OCI-M2 (cell line): ENCODE measurements around the gene UQCR10.

Experiments
- DNase-seq: peaks from one replicate; lab custom pipeline; 2025; ENCODE audit not compliant: unreplicated experiment; lab: John Stamatoyannopoulos, UW

The UQCR10 gene

DNA sequence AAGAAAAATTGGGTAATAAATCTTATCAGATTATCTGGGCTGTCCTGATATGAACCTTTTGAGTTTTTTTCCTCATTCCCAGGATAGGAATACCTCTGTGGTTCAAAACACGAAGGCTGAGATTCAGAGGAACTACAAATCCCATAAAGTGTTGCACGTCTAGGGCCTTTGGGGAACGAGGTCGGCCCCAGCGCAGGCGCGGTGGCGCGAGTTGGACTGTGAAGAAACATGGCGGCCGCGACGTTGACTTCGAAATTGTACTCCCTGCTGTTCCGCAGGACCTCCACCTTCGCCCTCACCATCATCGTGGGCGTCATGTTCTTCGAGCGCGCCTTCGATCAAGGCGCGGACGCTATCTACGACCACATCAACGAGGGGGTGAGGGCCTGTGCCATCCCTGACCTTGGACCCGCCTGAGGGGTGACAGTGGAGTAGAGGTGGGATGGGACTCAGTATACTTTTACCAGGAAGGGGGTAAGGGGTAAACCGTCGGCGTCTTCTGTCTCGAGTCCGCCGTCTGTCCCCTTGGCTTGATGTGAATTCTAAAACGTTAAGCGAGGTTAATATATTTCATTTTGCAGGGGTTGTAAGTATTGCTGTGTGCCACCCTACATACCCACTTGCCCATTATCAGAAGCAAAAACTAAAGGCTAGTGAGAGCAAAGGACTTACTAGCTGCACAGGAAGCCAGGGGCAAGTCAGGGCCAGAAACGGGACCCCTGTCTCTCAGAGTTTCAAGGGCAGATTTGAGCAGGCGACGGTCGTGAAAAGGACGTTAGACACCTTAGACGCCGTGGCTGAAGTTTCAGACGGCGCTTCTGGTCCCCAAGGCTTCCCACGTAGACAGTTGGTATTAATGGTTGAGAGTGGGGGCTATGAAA is at the start of gene UQCR10:
Gene UQCR10, plus strand, starts transcription at position 199 of the 881 bp plus-strand sequence. Its CDS starts 30 bp downstream, at position 229.
- no peak for DNase-seq

DNA sequence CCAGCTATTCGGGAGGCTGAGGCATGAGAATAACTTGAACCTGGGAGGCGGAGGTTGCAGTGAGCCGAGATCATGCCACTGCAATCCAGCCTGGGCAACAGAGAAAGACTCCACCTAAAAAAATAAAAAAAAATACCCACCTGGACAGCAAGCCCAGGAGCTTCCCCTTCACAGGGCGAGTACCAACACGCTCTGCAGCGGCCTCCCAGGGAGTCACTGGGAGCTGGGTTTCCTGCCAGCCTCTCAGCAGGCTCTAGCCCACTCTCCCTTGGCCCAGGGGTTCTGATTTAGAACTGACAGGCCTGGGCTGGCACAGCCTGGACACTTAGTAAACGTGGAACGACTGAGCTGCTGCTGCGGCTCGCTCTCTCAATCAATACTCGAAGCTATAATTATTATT is 49.4 kb upstream of the UQCR10 start:
- DNase-seq, result no peak

DNA sequence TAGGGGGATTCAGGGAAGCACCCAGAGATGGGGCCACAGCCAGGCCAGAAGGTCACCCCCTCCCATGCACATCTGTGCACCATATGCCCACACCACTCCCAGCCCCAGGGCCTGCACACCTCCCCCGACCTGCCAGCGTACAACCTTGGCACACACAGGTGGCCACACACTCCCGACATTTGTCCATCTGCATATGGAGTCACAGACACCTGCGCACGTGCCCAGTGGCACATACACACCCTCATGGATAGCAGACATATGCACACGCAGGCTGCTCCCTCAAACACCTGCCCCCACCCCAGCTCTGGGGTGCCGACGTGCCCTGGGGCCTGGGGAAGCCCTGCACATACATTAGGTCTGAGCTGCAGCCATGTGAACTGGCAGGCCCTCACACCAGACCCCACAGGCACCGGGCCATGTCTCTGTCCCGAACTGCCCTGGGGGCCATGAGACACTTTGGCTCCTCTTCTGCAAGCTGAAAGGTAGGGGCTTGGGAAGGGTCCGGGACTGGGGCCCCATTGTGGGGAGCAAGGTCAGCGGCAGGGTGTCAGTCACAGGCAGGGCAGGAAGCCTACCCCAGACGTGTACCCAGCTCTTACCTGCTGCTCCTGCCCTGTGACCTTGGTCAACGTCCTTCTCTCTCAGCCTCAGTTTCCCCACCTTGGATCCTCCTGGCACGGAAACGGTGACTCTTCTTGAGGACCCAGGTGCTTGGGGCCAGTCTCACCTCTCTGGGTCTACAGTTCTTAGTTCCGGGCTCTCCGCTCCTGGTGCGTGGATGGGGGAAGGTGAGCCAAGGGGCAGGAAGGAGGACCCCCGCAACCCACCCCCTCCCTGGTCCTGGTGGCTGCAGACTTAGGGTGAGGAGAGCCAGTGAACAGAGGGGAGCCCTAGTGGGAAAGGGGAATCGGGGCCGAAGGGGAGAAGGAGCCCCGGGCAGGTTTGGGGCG is 47.9 kb upstream of the UQCR10 start:
- no peak for DNase-seq

DNA sequence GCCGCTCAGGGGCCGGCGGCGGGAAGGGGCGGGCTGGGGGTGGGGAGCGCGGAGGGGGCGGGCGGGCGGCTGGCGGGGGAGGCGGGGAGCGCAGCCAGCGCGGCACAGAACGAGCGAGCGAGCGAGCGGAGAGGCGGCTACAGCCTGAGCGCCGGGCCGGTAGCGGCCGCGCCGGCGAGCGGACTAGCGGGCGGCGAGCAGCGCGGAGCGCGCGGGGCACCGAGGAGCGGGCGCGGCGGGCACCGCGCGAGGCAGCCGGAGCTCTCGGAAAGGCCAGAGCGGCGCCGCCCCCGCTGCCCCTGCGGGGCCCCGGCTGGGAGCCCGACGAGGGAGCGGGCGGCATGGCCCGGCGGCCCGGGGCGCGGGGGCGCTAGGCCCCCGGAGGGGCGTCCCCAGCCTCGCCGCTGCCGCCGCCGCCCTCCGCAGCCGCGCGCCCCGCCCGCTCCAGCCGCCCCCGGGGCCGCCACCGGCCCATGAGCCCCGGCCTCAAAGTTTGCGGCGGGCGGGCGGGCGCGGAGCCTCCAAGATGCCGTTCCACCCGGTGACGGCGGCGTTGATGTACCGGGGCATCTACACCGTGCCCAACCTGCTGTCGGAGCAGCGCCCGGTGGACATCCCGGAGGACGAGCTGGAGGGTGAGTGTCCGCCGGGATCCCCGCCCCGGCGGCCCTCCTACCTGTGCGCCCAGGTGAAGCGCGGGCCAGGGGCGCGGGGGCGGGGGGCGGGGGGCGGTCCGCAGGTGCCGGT is 47.1 kb upstream of the UQCR10 start, which contains the start of gene CABP7:
Gene CABP7, plus strand, starts transcription at position 105 of the 747 bp plus-strand sequence. Its CDS starts 422 bp downstream, at position 527.
- no peak for DNase-seq

DNA sequence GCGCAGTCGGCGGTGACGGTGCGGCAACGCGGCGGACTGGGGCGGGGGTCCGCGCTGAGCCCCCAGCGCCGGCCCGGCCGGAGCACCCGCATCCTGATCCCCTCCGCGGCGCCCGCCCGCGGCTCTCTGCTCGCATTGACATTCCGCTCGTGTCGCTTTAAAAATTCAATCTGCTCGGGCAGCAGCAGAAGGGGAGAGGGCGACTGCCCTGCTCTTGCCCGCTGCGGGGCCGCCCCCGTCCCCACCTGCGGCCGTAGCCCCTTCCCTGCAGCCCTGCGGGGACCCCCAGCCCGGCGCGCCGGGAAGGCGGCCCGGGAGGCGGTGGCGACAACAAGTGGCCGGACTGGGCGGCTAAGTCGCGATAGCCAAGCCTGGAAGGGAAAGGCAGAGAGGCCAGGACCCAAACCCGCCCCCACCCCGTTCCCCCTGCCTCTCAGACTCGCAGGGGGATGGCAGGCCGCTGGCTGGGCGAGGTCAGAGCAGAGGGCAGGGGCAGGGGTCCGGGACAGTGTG is 46.3 kb upstream of the UQCR10 start:
- no peak for DNase-seq

DNA sequence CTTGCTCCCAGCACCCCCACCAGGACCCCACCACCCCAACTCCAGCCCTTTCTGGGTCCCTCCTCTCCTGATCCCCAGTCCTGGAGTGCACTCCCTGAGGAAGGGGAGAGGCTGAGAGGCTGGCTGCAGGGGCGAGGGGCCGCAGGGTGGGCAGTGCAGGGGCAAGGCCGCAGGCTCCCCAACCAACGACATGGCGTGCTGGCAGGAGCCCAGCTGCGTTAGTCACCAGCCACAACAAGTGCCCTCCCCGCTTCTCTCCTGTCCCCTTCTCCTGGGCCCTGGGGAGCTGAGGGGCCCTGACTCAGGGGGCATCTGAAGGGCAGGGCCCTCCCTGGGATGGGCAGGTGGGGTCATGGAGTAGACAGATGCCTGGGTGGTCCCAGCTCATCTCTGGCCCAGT is 45.0 kb upstream of the UQCR10 start:
- DNase-seq, result no peak

DNA sequence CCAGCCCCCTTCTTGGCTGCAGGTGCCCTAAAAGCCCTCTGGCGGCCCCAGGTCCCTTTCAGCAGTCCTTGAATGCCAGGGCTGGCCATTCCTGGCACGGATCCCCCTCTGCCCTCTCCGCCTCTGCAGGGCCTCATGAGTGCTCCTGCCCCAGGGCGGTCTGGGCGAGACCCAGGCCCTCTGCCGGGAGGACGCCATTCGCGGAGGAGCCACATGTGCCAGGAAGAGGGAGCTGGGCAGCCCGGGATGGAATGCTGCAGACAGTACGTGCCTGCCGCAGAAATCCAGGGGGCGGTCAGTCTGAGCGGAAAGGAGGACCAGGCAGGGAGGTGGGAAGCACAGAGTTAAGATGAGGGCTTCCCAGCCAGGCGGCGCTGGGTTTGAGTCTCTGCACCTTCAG is 44.6 kb upstream of the UQCR10 start:
- no peak for DNase-seq

DNA sequence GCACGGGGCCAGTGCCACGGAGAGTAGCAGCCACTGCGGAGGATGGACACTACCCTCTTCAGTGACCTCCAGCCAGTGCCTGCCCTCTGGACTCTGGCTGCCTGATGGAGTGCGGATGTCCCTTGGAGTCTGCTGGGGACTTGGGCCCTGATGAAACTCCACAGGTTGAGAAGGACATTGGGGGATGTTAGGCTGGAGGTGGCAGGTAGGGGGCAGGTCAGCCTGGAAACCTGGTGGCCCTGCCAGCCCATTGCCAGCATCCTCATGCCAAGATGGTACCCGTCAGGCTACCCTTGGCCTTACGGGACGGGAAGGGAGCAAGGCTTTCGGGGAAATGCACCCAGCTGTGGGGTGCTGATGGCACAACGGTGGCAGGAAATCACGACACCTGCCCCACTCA is 43.4 kb upstream of the UQCR10 start:
- DNase-seq, result no peak

DNA sequence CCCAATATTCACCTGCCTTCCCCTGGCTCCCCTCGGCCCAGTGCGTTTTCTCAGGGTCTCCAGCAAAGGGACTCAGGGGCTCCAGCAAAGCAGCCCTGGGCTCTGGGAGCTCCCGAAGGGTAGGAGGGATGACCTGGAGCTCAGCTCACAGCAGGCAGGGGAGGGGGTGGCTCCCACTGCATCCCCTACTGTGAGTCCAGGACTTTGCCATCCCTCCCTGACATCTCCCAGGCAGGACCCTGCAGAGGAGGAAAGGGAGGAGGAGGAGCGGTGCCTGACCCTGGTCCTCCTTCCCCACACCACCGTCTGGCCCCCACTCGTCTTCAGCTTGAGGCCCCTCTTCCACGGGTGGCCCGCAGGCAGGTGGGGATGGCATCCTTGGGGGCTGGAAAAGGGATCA is 42.3 kb upstream of the UQCR10 start:
- DNase-seq, result no peak

DNA sequence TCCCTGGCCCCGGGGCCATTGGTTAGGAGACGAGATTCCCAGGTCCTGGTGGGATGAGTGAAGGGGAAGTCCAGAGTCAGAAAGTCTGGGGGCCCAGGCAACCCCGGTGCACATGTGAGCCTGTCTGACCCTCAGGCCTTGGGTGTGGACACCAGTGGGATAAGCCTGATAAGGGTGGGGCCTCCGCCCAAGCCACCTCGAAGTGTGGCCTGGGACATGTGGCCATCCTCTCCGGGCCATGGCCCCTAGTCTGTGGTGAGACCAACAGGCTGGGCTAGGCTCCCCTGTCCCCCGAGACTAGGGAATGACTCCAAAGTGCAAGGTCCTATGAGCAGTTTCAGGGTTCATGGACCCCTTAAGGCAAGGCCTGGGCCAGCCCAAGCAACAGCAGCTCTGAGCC is 41.1 kb upstream of the UQCR10 start:
- no peak for DNase-seq

DNA sequence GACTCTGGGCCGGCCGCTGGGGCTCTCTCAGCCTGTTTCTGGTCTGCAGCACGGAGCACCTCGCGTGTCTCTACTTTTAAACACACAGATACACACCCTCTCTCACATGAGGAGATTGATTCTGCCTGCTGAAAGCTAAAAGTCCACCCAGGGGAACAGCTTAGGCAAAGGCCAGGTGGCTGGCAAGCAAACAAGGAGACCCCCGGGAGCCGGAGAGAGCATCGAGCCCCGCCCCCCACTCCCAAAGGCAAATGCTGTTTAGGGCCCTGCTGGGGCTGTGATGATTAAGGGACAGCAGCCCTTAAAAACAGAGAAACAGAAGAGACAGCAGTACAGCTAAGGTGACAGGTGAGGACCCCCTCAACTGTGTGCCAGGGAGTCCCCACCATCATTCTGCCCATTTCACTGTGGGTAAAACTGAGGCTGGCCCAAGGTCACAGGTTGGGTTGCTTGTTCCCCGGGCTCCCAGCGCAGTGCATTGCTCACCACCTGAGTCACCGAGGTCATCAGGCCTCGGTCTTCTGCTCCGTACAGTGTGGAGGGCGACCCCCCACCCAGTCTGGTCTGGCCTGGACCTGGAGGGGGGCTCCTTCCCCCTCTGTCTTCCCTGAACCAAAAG is 40.5 kb upstream of the UQCR10 start:
- DNase-seq, result no peak

DNA sequence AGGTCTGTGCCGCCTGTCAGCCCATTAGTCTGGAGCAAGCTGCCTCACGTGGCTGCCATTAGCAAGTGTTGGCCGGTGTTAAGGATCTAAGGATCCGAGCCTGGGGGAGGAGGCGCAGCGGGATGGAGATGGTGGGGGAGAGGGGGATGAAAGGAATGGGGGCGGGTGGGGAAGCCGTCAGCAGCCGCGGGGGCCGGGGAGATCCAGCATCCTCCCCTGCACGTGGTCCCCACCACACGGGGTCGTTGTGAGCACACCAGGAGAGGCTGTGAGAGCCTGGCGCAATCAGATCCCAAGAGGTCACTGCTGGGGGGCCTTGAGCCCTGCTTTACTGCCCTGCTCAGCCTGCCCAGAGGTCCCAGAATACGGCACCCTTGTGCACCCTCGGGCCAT is 40.0 kb upstream of the UQCR10 start:
- DNase-seq, result no peak

DNA sequence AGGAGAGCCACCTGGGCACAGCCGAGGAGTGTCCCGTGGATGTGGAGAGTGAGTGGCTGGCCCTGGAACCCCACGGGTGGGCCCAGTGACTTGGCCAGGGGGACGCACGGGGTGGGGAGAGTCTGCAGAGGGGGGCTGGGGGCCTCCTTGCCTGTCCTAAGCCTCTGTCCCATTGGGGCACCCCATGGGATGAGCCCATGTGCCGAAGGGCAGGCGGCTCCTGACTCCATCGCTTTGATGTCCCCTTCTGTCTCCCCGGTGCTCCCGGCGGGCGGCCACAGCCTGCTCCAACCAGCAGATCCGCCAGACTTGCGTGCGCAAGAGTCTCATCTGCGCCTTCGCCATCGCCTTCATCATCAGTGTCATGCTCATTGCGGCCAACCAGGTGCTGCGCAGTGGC is 38.0 kb upstream of the UQCR10 start:
- no peak for DNase-seq

DNA sequence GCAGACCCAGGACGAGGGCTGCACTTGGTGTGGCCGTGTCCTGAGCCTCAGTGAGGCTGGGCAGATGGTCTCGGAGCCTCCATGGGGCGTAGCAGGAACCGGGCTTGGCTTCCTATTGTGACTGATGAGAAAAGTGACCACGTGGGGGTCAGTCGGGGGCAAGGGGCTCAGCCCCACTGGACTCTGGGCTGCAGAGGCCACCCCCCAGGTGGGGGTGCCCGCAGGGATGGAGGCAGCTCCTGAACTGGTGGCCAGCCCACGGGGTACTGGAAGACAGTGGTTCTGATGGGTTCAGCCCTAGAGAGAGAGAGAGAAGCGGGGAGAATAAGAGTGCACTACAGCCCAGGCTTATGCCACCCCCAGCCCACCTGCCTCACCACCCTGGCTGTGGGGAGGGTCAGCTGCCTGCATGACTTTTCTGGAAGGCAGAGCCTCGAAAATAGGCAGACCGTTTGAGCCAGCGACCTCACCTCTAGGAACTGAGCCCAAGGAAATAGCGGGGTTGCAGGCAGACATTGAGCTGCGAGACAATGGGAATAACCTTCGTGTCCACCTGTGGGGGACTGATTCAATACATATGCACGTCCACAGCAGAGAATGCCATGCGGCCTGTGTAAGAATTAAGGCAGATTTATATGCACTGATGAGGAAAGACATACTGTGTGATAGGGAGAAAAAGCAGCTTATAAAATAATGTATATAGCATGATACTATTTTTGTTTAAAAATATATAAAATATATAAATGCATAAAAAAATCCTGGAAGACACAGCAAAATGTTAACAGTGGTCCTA is 35.9 kb upstream of the UQCR10 start:
- DNase-seq, result no peak

DNA sequence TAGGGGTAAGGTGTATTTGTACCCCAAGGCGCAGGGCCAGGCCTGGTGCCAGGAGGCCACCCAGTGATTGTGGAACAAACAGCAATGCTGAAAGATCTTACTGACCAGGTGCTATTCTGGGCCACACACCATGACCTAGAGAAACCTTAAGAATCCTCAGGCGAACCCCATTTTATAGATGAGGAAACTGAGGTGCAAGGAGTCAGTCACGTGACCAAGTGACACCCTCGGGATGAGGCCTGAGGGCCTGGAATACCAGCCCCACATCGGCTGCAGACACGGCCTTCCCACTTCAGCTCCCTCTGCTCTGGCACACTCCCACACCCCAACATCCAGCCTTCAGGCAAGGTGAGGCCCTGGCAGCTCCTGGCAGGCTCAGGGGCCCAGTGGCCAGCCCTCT is 34.3 kb upstream of the UQCR10 start:
- DNase-seq, result no peak

DNA sequence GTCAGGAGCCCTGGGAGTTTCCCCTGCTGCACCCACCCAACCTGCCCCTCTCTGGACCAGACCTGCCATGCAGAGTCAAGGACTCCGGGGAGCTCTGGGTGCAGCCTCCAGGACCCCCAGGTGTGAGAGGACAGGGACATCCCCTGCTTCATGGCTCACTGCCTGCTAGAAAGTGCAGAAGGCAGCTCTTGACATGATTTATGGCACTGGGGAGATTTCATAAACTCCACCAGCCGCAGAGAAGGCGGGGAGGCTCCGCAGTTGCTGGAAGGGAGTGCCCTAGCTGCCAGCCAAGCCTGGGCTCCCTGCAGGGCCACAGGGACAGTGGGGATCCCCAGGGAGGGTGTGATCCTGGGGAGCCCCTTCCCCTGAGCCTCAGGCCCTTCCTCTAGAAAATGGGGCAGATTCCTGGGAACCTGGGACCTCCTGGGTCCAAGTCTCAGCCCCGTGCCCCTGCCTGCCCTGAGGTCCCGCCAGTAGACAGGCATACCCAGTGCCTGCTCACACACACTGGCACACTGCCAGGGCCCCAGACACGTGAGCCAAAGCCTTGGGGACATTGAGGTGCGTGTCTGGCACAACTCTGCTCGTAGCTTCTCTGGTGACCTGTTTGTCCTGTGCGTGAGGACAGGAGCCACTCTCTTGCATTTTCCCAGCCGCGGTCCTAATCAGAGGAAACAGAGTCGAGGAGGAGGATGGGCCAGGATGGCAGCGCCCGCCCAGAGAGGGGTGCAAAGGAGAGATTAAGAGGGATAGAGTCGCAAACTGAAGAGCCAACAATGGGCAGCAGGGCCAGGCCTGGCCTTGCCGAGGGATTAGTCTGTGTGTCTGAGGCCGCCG is 33.6 kb upstream of the UQCR10 start:
- no peak for DNase-seq

DNA sequence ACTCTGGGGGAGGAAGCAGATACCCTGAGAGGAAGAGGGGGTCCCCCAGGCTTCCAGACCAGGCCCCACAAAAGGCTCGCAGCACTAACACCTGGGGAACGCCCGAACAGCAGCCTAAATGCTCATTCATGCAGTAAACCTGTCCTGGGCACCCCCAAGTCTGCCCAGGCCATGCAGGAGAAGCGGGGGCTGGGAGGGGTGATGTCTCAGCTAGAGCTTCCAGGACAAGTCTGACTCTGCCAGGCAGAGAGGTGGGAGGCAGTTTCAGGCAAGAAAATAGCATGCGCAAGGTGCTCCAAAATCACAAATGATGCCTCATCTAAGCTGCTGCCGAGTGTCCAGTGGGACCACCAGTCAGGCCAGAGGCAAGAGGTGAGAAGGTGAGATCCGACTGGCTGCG is 32.8 kb upstream of the UQCR10 start:
- DNase-seq, result no peak

DNA sequence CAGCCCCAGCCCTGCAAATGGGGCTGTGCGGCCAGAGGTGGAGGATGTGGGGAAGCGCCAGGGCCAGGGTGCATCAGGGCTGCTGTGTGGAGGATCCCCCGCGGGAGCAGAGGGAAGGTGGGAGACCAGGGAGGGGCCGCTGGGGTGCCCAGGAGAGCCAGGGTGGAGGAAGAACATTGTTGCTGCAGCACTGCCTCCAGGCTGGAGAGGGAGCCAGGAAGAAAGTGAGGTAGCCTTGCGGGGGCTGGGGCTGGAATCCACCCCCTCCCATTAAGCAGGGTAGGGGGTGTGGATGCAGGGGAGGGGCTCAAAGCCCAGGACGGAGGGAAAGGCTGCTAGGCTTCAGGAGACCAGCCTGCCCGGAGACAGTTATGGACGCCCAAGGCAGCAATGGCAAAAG is 32.3 kb upstream of the UQCR10 start:
- no peak for DNase-seq

DNA sequence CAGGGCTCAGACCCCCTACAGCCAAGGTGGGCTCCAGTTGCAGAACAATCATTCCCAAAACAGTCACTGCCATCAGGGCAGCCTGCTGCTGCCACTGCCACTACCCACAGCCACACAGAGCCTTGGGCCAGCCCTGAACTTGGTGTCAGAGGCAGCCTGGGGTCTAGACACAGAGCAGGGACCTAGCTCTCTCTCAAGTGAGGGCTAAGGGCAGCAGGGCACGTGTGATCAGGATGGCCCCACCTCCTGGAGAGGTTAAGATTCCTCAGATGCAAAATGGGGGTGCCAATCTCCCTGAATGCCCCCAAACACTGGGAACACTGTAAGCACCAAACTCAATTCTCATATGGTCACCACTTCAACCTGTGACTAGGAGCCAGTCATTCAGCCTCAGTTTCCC is 31.8 kb upstream of the UQCR10 start:
- DNase-seq, result no peak
